Parietal lobe (tissue), 2 donors: ENCODE results near the gene CDC25A. TPM values are rescaled to one million over a fixed set of nuclear protein-coding genes. Genes with fewer than 3 reads are reported as not detected.

Experiments
- small RNA-seq: library from RNA; depleted of rRNA; stranded (forward); fragments of <200 nt; gene quantifications from one replicate; pipeline ENCODE3, GENCODE V24; 2014; ENCODE audit warnings: low replicate concordance
- total RNA-seq: library from RNA; depleted of rRNA; stranded (reverse); fragments of >200 nt; gene quantifications from one replicate; pipeline ENCODE4 v1.2.3, GENCODE V29; 2014

The CDC25A gene
- 6.9 TPM for total RNA-seq

DNA sequence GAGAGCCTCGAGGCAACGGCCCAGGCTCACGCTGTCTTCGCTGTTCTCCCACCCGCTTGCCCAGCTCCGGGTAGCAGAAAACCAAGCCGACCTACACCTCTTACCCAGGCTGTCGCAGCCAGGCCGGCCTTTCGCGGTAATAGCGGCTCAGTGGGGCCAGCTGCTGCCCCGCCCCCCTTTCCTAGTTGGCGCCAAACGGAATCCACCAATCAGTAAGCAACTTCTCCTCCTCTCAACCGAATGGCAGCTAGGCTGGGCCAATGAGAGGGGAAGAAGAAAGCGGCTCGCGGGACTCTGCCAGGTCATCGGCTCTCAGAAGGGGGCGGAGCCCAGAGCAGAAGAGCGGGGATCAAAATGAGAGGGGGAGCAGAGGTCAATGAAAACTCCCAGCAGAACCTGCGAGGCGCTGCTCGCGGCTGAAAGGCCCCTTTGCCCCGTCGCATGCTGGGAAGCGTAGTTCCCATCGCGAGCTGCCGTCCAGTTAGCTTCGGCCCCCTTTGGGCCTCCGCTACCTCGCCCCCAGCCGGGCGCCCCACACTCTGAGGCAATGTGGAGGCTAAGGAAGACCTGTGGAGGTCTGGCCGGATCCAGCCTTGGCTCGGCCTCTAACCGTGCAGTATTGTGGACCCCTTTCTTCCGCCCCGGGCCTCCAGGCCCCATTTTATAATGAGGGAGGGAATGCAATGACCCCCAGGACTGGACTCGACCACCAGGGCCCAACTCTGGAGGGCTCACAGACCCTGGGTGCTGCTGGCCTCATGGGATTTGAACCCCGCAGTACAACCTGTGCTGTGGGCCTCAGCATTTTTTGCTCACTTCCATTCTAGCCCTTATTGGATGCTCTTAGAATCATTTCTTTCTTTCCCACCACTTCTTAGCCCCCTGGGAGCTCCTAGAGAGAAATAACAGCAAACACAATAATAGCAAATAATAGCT, at the start of gene CDC25A:
CDC25A (minus strand) TSS at position 152 of the 936 bp plus-strand sequence. CDS start 470 bp downstream, outside the sequence.

DNA sequence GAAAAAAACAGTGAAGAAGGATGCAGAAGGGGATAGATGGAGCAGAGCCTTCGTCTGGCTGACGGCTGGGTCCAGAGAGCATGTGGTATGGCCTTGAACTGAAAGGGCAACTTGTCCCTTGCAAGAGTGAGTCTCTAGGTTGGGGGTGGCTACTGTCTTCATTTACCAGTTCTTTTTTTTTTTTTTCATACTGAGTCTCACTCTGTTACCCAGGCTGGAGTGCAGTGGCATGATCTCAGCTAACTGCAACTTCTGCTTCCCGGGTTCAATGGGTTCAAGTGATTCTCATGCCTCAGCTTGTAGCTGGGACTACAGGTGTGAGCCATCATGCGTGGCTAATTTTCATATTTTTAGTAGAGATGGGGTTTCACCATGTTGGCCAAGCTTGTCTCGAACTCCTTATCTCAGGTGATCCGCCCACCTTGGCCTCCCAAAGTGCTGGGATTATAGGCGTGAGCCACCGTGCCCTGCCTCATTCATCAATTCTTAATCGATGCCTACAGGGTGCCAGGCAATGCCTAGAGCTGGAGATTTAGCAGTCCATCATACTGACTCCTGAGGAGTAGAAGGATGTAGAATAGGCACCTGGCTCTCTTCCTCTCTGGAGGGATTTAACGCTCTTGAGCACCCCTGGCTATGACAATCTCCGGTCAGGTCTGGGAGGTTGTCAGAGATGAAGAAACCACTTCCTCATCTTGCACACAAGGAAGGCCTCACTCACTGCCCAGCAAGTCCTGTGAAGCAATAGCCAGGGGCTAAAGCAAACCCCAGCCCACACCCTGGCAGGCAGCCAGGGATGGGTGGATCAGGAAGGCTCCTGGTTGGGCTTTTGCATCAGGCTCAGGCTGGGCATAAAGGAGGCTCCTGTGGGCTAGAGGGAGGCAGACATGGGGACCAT, 34.6 kb upstream of the CDC25A start, which contains the start of gene CAMP:
CAMP (plus strand) TSS at position 880 of the 898 bp plus-strand sequence; CDS start at position 897, 17 bp downstream.

Small RNA genes lying within 50 kb of the gene (small RNA-seq; reads per million reads assigned to genes)
- gene MIR4443: 0.09 reads per million
- not detected for gene NDUFB1P1
- gene RNU7-128P: not detected
- not detected for gene SNRPFP4

Other genes starting within 250 kb of the CDC25A start
- 200 TPM for gene MAP4, start 172.0 kb downstream of the CDC25A start, total RNA-seq
- not detected for gene CAMP, start 35.1 kb upstream of the CDC25A start, total RNA-seq
- gene ZNF589, start 52.7 kb upstream of the CDC25A start, total RNA-seq: 49.5 TPM
- 29.7 TPM for gene NME6, start 113.0 kb upstream of the CDC25A start, total RNA-seq
- gene SPINK8, start 145.2 kb upstream of the CDC25A start, total RNA-seq: not detected
- gene FBXW12, start 183.8 kb upstream of the CDC25A start, total RNA-seq: 2.8 TPM
- 152 TPM for gene PLXNB1, start 241.7 kb upstream of the CDC25A start, total RNA-seq